IMR-90 (cell line): ENCODE measurements around the gene TPR.

Experiments used
- CEBPB ChIP-seq: IDR thresholded peaks from 2 replicates; pipeline ENCODE4 v1.6.1; 2012; ENCODE audit warnings: low read depth, low read length, improper control_type of control experiment
- CHD1 ChIP-seq: IDR thresholded peaks from 2 replicates; pipeline ENCODE4 v1.6.1; 2012; ENCODE audit warnings: low read depth, low read length, improper control_type of control experiment
- FOS ChIP-seq: fragments of 150-350 bp; IDR thresholded peaks from 2 replicates; pipeline ENCODE4 v1.6.1; 2016; ENCODE audit warnings: low read depth, low read length
- MAFK ChIP-seq: IDR thresholded peaks from 2 replicates; pipeline ENCODE4 v1.6.1; 2012; ENCODE audit warnings: low read depth, low read length, improper control_type of control experiment
- MAZ ChIP-seq: IDR thresholded peaks from 2 replicates; pipeline ENCODE4 v1.6.1; 2012; ENCODE audit warnings: low read depth, mild to moderate bottlenecking, low read length, improper control_type of control experiment, moderate library complexity, borderline replicate concordance
- MXI1 ChIP-seq: IDR thresholded peaks from 2 replicates; pipeline ENCODE4 v1.6.1; 2012; ENCODE audit warnings: low read depth, mild to moderate bottlenecking, low read length, moderate library complexity, borderline replicate concordance
- POLR2A ChIP-seq: IDR thresholded peaks from 2 replicates; pipeline ENCODE4 v1.6.1; 2012; ENCODE audit warnings: mild to moderate bottlenecking, low read depth, low read length
- RAD21 ChIP-seq: IDR thresholded peaks from 2 replicates; pipeline ENCODE4 v1.6.1; 2012; ENCODE audit warnings: low read length, improper control_type of control experiment
- RCOR1 ChIP-seq: IDR thresholded peaks from 2 replicates; pipeline ENCODE4 v1.6.1; 2012; ENCODE audit warnings: mild to moderate bottlenecking, low read length, improper control_type of control experiment; ENCODE audit not compliant: insufficient replicate concordance
- RFX5 ChIP-seq: IDR thresholded peaks from 2 replicates; pipeline ENCODE4 v1.8.0; 2012; ENCODE audit warnings: low read depth, mild to moderate bottlenecking, low read length, moderate library complexity
- SMC3 ChIP-seq: fragments of 150-350 bp; IDR thresholded peaks from 2 replicates; pipeline ENCODE4 v1.6.1; 2016; ENCODE audit warnings: low read depth, mild to moderate bottlenecking, antibody characterized with exemption, low read length, moderate library complexity
- TF ChIP-seq, protein P1 (sequence below): conservative IDR thresholded peaks from 2 replicates; pipeline ENCODE4 v1.5.1; 2012; ENCODE audit warnings: mild to moderate bottlenecking, low read depth, low read length, improper control_type of control experiment
- TF ChIP-seq, protein P2 (sequence below): fragments of 150-350 bp; IDR thresholded peaks from 2 replicates; pipeline ENCODE4 v1.6.1; 2016; ENCODE audit warnings: low read depth, mild to moderate bottlenecking, low read length, moderate library complexity, borderline replicate concordance
- TF ChIP-seq, protein P3 (sequence below): fragments of 150-350 bp; IDR thresholded peaks from 2 replicates; pipeline ENCODE4 v1.6.1; 2017; ENCODE audit warnings: mild to moderate bottlenecking, antibody characterized with exemption, low read length, low read depth

DNA sequence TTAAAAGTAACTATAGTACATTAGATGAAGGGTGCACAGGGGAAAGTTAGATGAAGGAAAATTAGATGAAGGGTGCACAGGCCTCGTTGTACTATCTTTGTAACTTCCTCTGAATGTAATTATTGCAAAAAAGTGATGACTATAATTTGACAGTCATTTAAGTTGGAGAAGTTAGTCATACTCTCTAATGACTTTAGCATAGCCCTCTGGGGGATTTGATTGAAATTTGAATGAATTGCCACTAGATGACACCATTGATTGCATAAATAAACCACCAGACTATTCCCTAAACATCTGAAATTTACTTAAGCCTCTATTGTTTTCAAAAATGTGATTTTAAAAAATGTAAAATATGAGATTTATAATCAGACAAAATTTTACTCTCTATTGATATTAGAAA lies 102.6 kb downstream of the TPR start:
- TF ChIP-seq MXI1 (no peak), POLR2A (no peak), CEBPB (no peak), FOS (no peak), SMC3 (no peak), RCOR1 (no peak), RAD21 (no peak), MAZ (no peak), RFX5 (no peak), MAFK (no peak), CHD1 (no peak)
- TF ChIP-seq, protein P1, sequence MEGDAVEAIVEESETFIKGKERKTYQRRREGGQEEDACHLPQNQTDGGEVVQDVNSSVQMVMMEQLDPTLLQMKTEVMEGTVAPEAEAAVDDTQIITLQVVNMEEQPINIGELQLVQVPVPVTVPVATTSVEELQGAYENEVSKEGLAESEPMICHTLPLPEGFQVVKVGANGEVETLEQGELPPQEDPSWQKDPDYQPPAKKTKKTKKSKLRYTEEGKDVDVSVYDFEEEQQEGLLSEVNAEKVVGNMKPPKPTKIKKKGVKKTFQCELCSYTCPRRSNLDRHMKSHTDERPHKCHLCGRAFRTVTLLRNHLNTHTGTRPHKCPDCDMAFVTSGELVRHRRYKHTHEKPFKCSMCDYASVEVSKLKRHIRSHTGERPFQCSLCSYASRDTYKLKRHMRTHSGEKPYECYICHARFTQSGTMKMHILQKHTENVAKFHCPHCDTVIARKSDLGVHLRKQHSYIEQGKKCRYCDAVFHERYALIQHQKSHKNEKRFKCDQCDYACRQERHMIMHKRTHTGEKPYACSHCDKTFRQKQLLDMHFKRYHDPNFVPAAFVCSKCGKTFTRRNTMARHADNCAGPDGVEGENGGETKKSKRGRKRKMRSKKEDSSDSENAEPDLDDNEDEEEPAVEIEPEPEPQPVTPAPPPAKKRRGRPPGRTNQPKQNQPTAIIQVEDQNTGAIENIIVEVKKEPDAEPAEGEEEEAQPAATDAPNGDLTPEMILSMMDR: no peak
- TF ChIP-seq, protein P2, sequence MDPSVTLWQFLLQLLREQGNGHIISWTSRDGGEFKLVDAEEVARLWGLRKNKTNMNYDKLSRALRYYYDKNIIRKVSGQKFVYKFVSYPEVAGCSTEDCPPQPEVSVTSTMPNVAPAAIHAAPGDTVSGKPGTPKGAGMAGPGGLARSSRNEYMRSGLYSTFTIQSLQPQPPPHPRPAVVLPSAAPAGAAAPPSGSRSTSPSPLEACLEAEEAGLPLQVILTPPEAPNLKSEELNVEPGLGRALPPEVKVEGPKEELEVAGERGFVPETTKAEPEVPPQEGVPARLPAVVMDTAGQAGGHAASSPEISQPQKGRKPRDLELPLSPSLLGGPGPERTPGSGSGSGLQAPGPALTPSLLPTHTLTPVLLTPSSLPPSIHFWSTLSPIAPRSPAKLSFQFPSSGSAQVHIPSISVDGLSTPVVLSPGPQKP: no peak
- TF ChIP-seq, protein P3, sequence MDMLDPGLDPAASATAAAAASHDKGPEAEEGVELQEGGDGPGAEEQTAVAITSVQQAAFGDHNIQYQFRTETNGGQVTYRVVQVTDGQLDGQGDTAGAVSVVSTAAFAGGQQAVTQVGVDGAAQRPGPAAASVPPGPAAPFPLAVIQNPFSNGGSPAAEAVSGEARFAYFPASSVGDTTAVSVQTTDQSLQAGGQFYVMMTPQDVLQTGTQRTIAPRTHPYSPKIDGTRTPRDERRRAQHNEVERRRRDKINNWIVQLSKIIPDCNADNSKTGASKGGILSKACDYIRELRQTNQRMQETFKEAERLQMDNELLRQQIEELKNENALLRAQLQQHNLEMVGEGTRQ: no peak
